Aortic smooth muscle cell (primary cell): ENCODE data around the gene OR56B4. TPM values are rescaled to one million over a fixed set of nuclear protein-coding genes. Genes with fewer than 3 reads are reported as not detected.

Experiments
- total RNA-seq: library from RNA; depleted of rRNA; stranded (reverse); fragments of >200 nt; gene quantifications from 2 replicates; pipeline ENCODE4 v1.2.3, GENCODE V29; 2014

The OR56B4 gene, protein sequence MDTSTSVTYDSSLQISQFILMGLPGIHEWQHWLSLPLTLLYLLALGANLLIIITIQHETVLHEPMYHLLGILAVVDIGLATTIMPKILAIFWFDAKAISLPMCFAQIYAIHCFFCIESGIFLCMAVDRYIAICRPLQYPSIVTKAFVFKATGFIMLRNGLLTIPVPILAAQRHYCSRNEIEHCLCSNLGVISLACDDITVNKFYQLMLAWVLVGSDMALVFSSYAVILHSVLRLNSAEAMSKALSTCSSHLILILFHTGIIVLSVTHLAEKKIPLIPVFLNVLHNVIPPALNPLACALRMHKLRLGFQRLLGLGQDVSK
- total RNA-seq: not detected in 2 replicates

DNA sequence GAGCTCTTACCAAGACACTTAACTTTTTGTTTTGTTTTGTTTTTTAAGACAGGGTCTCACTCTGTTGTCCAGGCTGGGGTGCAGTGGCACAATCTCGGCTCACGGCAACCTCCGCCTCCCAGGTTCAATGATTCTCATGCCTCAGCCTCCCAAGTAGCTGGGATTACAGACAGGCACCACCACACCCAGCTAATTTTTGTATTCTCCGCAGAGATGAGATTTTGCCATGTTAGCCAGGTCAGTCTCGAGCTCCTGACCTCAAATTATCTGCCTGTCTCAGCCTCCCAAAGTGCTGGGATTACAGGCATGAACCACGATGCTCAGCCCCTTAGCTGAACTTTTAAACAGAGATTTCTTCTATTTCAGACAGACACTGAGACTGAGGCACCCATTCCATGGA is at the start of gene OR56B4:
TSS of gene OR56B4 (plus strand) at position 301 of the 400 bp plus-strand sequence. CDS start at position 396, 95 bp downstream.

Other genes with a start within 250 kb of the OR56B4 start
- gene OR52E8, start 250.0 kb upstream of the OR56B4 start, total RNA-seq: not detected in 2 replicates
- not detected in 2 replicates for gene OR52E4, start 227.1 kb upstream of the OR56B4 start, total RNA-seq
- gene OR52E5, start 214.5 kb upstream of the OR56B4 start, total RNA-seq: not detected in 2 replicates
- gene OR56A3, start 165.4 kb upstream of the OR56B4 start, total RNA-seq: not detected in 2 replicates
- not detected in 2 replicates for gene OR56A5, start 139.2 kb upstream of the OR56B4 start, total RNA-seq
- not detected in 2 replicates for gene OR52L1, start 120.7 kb upstream of the OR56B4 start, total RNA-seq
- not detected in 2 replicates for gene OR56A4, start 100.7 kb upstream of the OR56B4 start, total RNA-seq
- not detected in 2 replicates for gene OR56A1, start 76.9 kb upstream of the OR56B4 start, total RNA-seq
- gene OR52B2, start 62.6 kb downstream of the OR56B4 start, total RNA-seq: 0.06 TPM in 1 of 2 replicates, not detected in the other
- not detected in 2 replicates for gene OR52W1, start 91.5 kb downstream of the OR56B4 start, total RNA-seq
- not detected in 2 replicates for gene C11orf42, start 97.9 kb downstream of the OR56B4 start, total RNA-seq
- gene FHIP1B, start 127.0 kb downstream of the OR56B4 start, total RNA-seq: 7.3 and 9.8 TPM in 2 replicates
- gene CNGA4, start 131.4 kb downstream of the OR56B4 start, total RNA-seq: 0.06 TPM in 1 of 2 replicates, not detected in the other
- not detected in 2 replicates for gene CCKBR, start 152.2 kb downstream of the OR56B4 start, total RNA-seq
- 307 and 433 TPM in 2 replicates for gene CAVIN3, start 212.8 kb downstream of the OR56B4 start, total RNA-seq